B cell (primary cell): ENCODE measurements around the gene BPIFB1. TPM values are rescaled to one million over a fixed set of nuclear protein-coding genes. Genes with fewer than 3 reads are reported as not detected.

Experiments used
- ATAC-seq: fragments of 200-7000 bp; cut with Tn5 transposase; one replicate; pipeline ENCODE4 v1.10.0; 2021; ENCODE audit warnings: low read depth, mild to moderate bottlenecking, moderate number of reproducible peaks, moderate library complexity
- CTCF ChIA-PET: fragments of 350-600 bp; sonication (Branson Sonifier 250); formaldehyde crosslinking; loops from one replicate; lab custom pipeline; 2021; ENCODE audit warnings: antibody characterized with exemption, inconsistent platforms; lab: Charles Lee
- POLR2A ChIA-PET: fragments of 350-600 bp; sonication (Branson Sonifier 250); formaldehyde crosslinking; loops from one replicate; lab custom pipeline; 2021; ENCODE audit warnings: antibody characterized with exemption; lab: Charles Lee
- DNase-seq: peaks from one replicate; pipeline ENCODE4 v3.0.0; 2013
- H2AFZ ChIP-seq: 2 replicates; pipeline ENCODE4 v1.6.1; 2012; ENCODE audit warnings: mild to moderate bottlenecking, low read depth, low read length; ENCODE audit not compliant: insufficient read depth, poor library complexity, severe bottlenecking
- H3K27ac ChIP-seq, 2 donors: 1 replicate in 1 of 2; 2 replicates in 1 of 2; pipeline ENCODE4 v1.5.1; 2012 to 2013; ENCODE audit warnings: low read length in 2 of 2, mild to moderate bottlenecking in 2 of 2, moderate library complexity in 1 of 2
- H3K27me3 ChIP-seq, 4 experiments: fragments of 200-600 bp in 1 of 4; sonication (generic) in 1 of 4; replicated peaks in 1 of 4; 1 replicate in 2 of 4; 2 replicates in 2 of 4; pipeline versions ENCODE4 v1.6.1 to v1.7.0; 2013 to 2016; ENCODE audit warnings: low read length in 3 of 4, mild to moderate bottlenecking in 2 of 4, mixed read lengths in 1 of 4, moderate library complexity in 1 of 4; ENCODE audit not compliant: insufficient read depth in 4 of 4, control insufficient read depth in 3 of 4; ENCODE audit errors: control extremely low read depth in 1 of 4
- H3K36me3 ChIP-seq, 2 experiments: replicated peaks in 1 of 2; 1 replicate in 1 of 2; 2 replicates in 1 of 2; pipeline versions ENCODE4 v1.6.1 to v1.7.1; 2013; ENCODE audit warnings: low read length in 1 of 2; ENCODE audit not compliant: insufficient read depth in 2 of 2, control insufficient read depth in 1 of 2; ENCODE audit errors: control extremely low read depth in 1 of 2, extremely low read depth in 1 of 2
- H3K4me1 ChIP-seq, 2 donors: fragments of 200-600 bp in 1 of 2; sonication (generic) in 1 of 2; 1 replicate in 1 of 2; 2 replicates in 1 of 2; pipeline versions ENCODE4 v1.5.1 to v1.6.1; 2013 to 2017; ENCODE audit warnings: low read length in 2 of 2; ENCODE audit not compliant: control insufficient read depth in 2 of 2, insufficient read depth in 2 of 2
- H3K4me2 ChIP-seq: replicated peaks from 2 replicates; pipeline ENCODE3; 2012; ENCODE audit warnings: mild to moderate bottlenecking, low read depth, low read length; ENCODE audit not compliant: poor library complexity, severe bottlenecking
- H3K4me3 ChIP-seq, 5 experiments: fragments of 200-600 bp in 1 of 5; sonication (generic) in 1 of 5; 1 replicate in 3 of 5; 2 replicates in 2 of 5; pipeline versions ENCODE4 v1.5.1 to v1.7.0; 2011 to 2016; ENCODE audit warnings: low read length in 4 of 5, mild to moderate bottlenecking in 4 of 5, low read depth in 2 of 5, control low read depth in 1 of 5, moderate library complexity in 1 of 5; ENCODE audit not compliant: insufficient read depth in 1 of 5; ENCODE audit errors: control extremely low read depth in 1 of 5, extremely low read depth in 1 of 5
- H3K79me2 ChIP-seq: fragments of 200-600 bp; sonication (generic); one replicate; pipeline ENCODE4 v1.6.0; 2016; ENCODE audit warnings: low read length; ENCODE audit not compliant: control insufficient read depth, insufficient read depth
- H3K9ac ChIP-seq: fragments of 200-600 bp; sonication (generic); 2 replicates; pipeline ENCODE4 v1.6.1; 2017; ENCODE audit warnings: mild to moderate bottlenecking, low read length, moderate library complexity
- H3K9me3 ChIP-seq, 3 donors: one replicate each; pipeline versions ENCODE4 v1.6.1 to v1.7.1; 2013; ENCODE audit warnings: low read length in 2 of 3; ENCODE audit not compliant: control insufficient read depth in 2 of 3, insufficient read depth in 1 of 3; ENCODE audit errors: control extremely low read depth in 1 of 3
- H4K20me1 ChIP-seq: 2 replicates; pipeline ENCODE4 v1.6.0; 2012; ENCODE audit warnings: mild to moderate bottlenecking, low read length; ENCODE audit not compliant: insufficient read depth, control insufficient read depth, poor library complexity, severe bottlenecking
- H3K27ac Mint-ChIP-seq: one replicate; pipeline ENCODE4 v1.8.0; 2021; ENCODE audit warnings: mixed read lengths
- H3K27me3 Mint-ChIP-seq: one replicate; pipeline ENCODE4 v1.8.0; 2021; ENCODE audit warnings: mixed read lengths
- H3K4me1 Mint-ChIP-seq: one replicate; pipeline ENCODE4 v1.8.0; 2021; ENCODE audit warnings: mixed read lengths
- H3K4me3 Mint-ChIP-seq: one replicate; pipeline ENCODE4 v1.8.0; 2021; ENCODE audit warnings: mixed read lengths
- H3K9me3 Mint-ChIP-seq: one replicate; pipeline ENCODE4 v1.8.0; 2022; ENCODE audit warnings: mixed read lengths; ENCODE audit not compliant: insufficient read depth
- EZH2 ChIP-seq: IDR thresholded peaks from 2 replicates; pipeline ENCODE4 v1.6.1; 2012; ENCODE audit warnings: borderline replicate concordance, low read depth, mild to moderate bottlenecking, moderate library complexity, low read length; ENCODE audit not compliant: insufficient read depth, poor library complexity, severe bottlenecking
- WGBS: methylation state at CpG from one replicate; pipeline ENCODE4 v1.1.5; 2013; ENCODE audit warnings: missing lambda C conversion rate; ENCODE audit not compliant: insufficient coverage; 5-methylcytosine and 5-hydroxymethylcytosine counted together
- intact Hi-C: fragments of 100-400 bp; cut with micrococcal nuclease; formaldehyde crosslinking; loops from one replicate; pipeline ENCODE4 v1.10.0; 2022
- polyA plus RNA-seq: library from polyadenylated mRNA; depleted of rRNA; stranded (reverse); fragments of >200 nt; gene quantifications from 2 replicates; pipeline ENCODE4 v1.2.3, GENCODE V29; 2012
- total RNA-seq, 2 donors: library from RNA; stranded (reverse); fragments of 120-200 nt in 1 of 2; gene quantifications; 1 replicate in 1 of 2; 2 replicates in 1 of 2; pipeline versions ENCODE4 v1.2.3 to v1.2.4, GENCODE V29; 2013 to 2022
- TF ChIP-seq, protein P1 (sequence below): fragments of 200-600 bp; IDR thresholded peaks from one replicate; pipeline ENCODE4 v1.8.0; 2022; ENCODE audit warnings: antibody characterized with exemption, mild to moderate bottlenecking

BPIFB1 gene
- total and polyA plus RNA-seq, 2 donors (not counting 1 experiment from before 2014, with no cell fraction given) = not detected

GRCh38 chr20:33312583-33312982 lies 29.6 kb downstream of the BPIFB1 start:
- ATAC-seq (no peak), DNase-seq (no peak)
- TF ChIP-seq EZH2 = no peak
- TF ChIP-seq, protein P1, sequence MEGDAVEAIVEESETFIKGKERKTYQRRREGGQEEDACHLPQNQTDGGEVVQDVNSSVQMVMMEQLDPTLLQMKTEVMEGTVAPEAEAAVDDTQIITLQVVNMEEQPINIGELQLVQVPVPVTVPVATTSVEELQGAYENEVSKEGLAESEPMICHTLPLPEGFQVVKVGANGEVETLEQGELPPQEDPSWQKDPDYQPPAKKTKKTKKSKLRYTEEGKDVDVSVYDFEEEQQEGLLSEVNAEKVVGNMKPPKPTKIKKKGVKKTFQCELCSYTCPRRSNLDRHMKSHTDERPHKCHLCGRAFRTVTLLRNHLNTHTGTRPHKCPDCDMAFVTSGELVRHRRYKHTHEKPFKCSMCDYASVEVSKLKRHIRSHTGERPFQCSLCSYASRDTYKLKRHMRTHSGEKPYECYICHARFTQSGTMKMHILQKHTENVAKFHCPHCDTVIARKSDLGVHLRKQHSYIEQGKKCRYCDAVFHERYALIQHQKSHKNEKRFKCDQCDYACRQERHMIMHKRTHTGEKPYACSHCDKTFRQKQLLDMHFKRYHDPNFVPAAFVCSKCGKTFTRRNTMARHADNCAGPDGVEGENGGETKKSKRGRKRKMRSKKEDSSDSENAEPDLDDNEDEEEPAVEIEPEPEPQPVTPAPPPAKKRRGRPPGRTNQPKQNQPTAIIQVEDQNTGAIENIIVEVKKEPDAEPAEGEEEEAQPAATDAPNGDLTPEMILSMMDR = no peak
- Histone ChIP-seq H3K4me1 (peaks cover 0 to 5% of the 10 kb centered on the region in 2 donors), H3K9ac (no peak overlapping the region), H3K36me3 (no peaks in the 10 kb centered on the region), H3K9me3 (no peaks in the 10 kb centered on the region), H3K27ac (no peak overlapping the region), H3K27me3 (peaks cover 0 to 2% (median 0%) of the 10 kb centered on the region in 4 experiments), H3K4me2 (no peak overlapping the region), H4K20me1 (no peaks in the 10 kb centered on the region), H3K4me3 (no peak overlapping the region), H2AFZ (no peak overlapping the region), H3K79me2 (no peaks in the 10 kb centered on the region)
- Mint-ChIP-seq H3K4me3 (no peak overlapping the region), H3K9me3 (no peaks in the 10 kb centered on the region), H3K4me1 (no peaks in the 10 kb centered on the region), H3K27me3 (peaks cover 7% of the 10 kb centered on the region), H3K27ac (no peak overlapping the region)
- intact Hi-C loops = no loop called here
- 92% methylated on average over 7 of the region's 11 CpGs for WGBS
- ChIA-PET POLR2A (no interaction called here), CTCF (no interaction called here)

- H4K20me1 ChIP-seq = no peaks in the 10 kb centered on the region
- no peak overlapping the region for H3K4me3 Mint-ChIP-seq
- no peak overlapping the region for H2AFZ ChIP-seq
- H3K79me2 ChIP-seq = no peaks in the 10 kb centered on the region
- no peak overlapping the region for H3K27ac ChIP-seq
- no peaks in the 10 kb centered on the region for H3K9me3 ChIP-seq
- peaks cover 0 to 5% of the 10 kb centered on the region in 2 donors for H3K4me1 ChIP-seq
- H3K27ac Mint-ChIP-seq = no peak overlapping the region
- ChIA-PET CTCF (interaction anchor here (1.0 kb wide), 1 partner anchor 11 kb away, joined by 3 read pairs; no protein-coding TSS in a partner anchor), POLR2A (no interaction called here)
- H3K4me3 ChIP-seq = no peak overlapping the region
- DNase-seq = no peak
- no peak overlapping the region for H3K4me2 ChIP-seq
- no peak for ATAC-seq
- H3K36me3 ChIP-seq = no peaks in the 10 kb centered on the region
- TF ChIP-seq EZH2 = no peak
- TF ChIP-seq, protein P1 = no peak
- WGBS = 87% methylated on average over 6 of the region's 7 CpGs
- H3K9ac ChIP-seq = no peak overlapping the region
- no peaks in the 10 kb centered on the region for H3K4me1 Mint-ChIP-seq
- no peaks in the 10 kb centered on the region for H3K9me3 Mint-ChIP-seq
- intact Hi-C loops = no loop called here
- H3K27me3 Mint-ChIP-seq = peaks cover 14% of the 10 kb centered on the region
- peaks cover 0 to 4% (median 1%) of the 10 kb centered on the region in 4 experiments for H3K27me3 ChIP-seq
Measured at GRCh38 chr20:33313686-33314314, 30.8 kb downstream of the BPIFB1 start.
